GM21390 (cell line): ENCODE measurements around the gene RPS27L.
"Not testable (repeated sequence)": the region's sequence is repeated elsewhere in the genome, so short reads cannot be mapped to it uniquely, and the experiment has no call there.

Source experiments
- ATAC-seq: cut with Tn5 transposase; IDR thresholded peaks from one replicate; pipeline ENCODE4 v1.9.1; 2021; ENCODE audit not compliant: unreplicated experiment

Gene RPS27L

DNA sequence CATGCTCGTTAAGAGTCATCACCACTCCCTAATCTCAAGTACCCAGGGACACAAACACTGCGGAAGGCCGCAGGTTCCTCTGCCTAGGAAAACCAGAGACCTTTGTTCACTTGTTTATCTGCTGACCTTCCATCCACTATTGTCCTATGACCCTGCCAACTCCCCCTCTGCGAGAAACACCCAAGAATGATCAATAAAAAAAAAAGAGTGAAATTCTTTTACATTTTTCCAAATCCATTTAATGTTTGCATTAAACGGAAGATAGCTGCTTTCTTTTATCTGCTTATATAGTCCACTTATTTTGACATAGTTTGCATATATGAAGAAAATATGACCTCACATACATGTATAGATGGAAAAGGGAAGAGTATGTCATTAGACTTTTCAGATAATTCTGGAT is 57.7 kb downstream of the RPS27L start:
- not testable (repeated sequence) for ATAC-seq

DNA sequence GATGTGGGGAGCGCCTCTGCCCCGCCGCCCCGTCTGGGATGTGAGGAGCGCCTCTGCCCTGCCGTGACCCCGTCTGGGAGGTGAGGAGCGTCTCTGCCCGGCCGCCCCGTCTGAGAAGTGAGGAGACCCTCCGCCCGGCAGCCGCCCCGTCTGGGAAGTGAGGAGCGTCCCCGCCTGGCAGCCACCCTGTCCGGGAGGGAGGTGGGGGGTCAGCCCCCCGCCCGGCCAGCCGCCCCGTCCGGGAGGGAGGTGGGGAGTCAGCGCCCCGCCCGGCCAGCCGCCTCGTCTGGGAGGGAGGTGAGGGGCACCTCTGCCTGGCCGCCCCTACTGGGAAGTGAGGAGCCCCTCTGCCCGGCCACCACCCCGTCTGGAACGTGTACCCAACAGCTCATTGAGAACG is 58.4 kb downstream of the RPS27L start:
- not testable (repeated sequence) for ATAC-seq
